ENCODE data around the gene CD79B. TPM values are rescaled to one million over a fixed set of nuclear protein-coding genes. Genes with fewer than 3 reads are reported as not detected.
"Not testable (repeated sequence)": the region's sequence is repeated elsewhere in the genome, so short reads cannot be mapped to it uniquely, and the experiment has no call there.

The CD79B gene
- total and polyA plus RNA-seq, 5 experiments from 2014 or later: 14.5 to 42.8 (median 21.9) TPM

DNA sequence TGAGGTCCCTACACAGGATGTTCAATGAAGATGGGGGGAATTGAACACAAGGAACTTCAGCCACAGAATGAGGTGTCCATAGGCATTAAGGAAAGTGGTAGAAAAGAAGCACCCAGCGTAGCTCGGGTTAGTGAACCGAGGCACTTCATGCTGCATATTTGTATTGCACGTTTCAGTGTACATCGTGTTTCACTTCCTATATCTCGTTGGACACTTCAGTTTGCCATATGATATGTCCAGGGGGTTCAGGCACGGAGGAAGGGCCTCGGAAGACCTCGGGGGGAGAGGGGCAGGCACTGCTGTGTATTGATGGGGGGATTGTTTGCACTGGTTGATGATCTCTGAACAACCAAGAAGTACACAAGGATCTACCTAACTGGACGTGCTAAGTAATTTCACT is 16.4 kb downstream of the CD79B start:
- H3K27ac Mint-ChIP-seq, POLR2A ChIA-PET, ATAC-seq, DNase-seq, H3K27me3 Mint-ChIP-seq, H3K36me3 Mint-ChIP-seq, H3K9me3 Mint-ChIP-seq: not testable (repeated sequence)
- peak overlapping the region in 1 of 10 donors; percentile 13 for H3K4me3 Mint-ChIP-seq
- peaks cover 6 to 35% (median 11%) of the 10 kb centered on the region in 4 donors for H3K4me1 Mint-ChIP-seq

DNA sequence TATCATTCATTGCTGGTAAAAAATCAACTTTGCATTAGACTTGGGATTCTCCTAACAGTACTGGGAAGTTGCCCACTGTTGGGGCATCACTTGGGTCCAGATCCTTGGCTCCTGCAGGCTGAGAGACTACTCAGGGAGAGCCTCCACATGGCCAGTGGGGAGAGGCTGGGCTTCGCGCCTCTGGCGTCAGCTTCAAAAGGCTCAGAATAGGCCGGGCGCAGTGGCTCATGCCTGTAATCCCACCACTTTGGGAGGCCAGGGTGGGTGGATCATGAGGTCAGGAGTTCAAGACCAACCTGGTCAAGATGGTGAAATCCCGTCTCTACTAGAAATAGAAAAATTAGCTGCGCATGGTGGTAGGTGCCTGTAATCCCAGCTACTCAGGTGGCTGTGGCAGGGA is 17.7 kb downstream of the CD79B start:
- no peak overlapping the region for H3K4me3 Mint-ChIP-seq

DNA sequence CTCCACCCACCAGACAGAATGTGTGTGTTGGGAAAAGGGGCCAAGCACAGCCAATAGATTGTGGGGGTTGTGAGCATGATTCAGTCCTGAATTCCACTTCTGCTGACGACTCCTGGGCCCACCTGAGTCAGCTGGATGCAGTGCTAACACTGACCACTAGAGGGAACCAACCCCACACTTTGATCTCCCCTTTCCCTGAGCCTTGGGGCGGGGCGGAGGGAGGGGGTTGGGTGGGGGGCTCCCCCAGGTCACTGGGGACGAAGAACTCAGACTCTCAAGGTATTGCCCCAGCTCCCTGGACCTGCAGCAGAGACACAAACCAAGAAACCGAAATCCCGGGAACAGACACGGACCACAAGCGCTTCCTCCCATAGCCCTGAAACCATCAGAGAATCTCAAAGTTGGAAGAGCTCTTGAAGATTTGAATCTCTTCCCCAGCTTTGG is 20.5 kb downstream of the CD79B start:
- no peak overlapping the region for H3K4me3 Mint-ChIP-seq
- peak; percentile 71 to 83 for ATAC-seq
- no peaks in the 10 kb centered on the region for H3K9me3 Mint-ChIP-seq
- H3K4me1 Mint-ChIP-seq: peaks cover 0 to 20% (median 3%) of the 10 kb centered on the region in 4 donors
- POLR2A ChIA-PET: no interaction called here
- H3K27ac Mint-ChIP-seq: no peak overlapping the region
- peaks cover 0 to 7% (median 2%) of the 10 kb centered on the region in 5 donors for H3K27me3 Mint-ChIP-seq
- no peaks in the 10 kb centered on the region for H3K36me3 Mint-ChIP-seq
- peak; percentile 42 to 80 (median 64) for DNase-seq

More for the DNA sequence above, 17.7 kb downstream of the CD79B start:
- peaks cover 0 to 7% (median 4%) of the 10 kb centered on the region in 5 donors for H3K27me3 Mint-ChIP-seq
- peaks cover 6 to 26% (median 8%) of the 10 kb centered on the region in 4 donors for H3K4me1 Mint-ChIP-seq
- no peaks in the 10 kb centered on the region for H3K9me3 Mint-ChIP-seq
- POLR2A ChIA-PET: no interaction called here
- H3K36me3 Mint-ChIP-seq: no peaks in the 10 kb centered on the region
- ATAC-seq (no peak), DNase-seq (no peak)
- no peak overlapping the region for H3K27ac Mint-ChIP-seq

DNA sequence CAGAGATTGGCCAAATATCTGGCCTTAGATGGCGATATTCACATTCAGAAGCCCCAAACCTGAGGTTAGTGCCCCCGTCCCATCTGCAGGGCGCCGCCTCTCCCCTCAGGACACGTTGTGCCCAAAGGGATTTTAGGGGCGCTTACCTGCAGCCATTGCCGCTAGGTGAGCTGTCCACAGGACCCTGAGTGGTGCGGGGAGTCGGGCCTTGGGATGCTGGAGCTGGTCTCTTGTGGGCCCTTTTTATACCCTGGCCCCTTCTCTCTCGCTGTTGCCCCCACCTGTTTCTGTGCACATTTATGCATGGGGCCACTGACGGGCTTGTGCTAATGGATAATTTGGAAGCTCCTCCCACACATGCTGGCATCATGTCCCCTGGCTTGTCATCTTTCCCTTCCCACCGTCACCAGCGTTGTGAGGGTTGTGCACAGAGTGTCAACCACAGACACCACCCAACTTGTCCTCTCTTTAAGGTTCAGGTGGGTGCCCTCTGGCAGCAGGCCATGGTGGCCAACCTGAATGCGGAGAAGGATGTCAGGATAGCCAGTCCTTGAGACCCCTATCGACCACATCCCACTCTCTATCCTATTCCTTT is 21.0 kb downstream of the CD79B start, which contains the start of gene CSHL1:
CSHL1 (minus strand) TSS at position 218 of the 595 bp plus-strand sequence; CDS start at position 156, 62 bp downstream.
- H3K27ac Mint-ChIP-seq: peak within 1 kb of the TSS in 1 of 10 donors; percentile 62
- peaks cover 0 to 18% (median 3%) of the 10 kb centered on the region in 4 donors for H3K4me1 Mint-ChIP-seq
- no peaks in the 10 kb centered on the region for H3K36me3 Mint-ChIP-seq
- H3K27me3 Mint-ChIP-seq: peaks cover 0 to 7% (median 2%) of the 10 kb centered on the region in 5 donors
- ATAC-seq: no peak
- no peak for DNase-seq
- no peaks in the 10 kb centered on the region for H3K9me3 Mint-ChIP-seq
- no peak within 1 kb of the TSS for H3K4me3 Mint-ChIP-seq
- POLR2A ChIA-PET: no interaction called here

DNA sequence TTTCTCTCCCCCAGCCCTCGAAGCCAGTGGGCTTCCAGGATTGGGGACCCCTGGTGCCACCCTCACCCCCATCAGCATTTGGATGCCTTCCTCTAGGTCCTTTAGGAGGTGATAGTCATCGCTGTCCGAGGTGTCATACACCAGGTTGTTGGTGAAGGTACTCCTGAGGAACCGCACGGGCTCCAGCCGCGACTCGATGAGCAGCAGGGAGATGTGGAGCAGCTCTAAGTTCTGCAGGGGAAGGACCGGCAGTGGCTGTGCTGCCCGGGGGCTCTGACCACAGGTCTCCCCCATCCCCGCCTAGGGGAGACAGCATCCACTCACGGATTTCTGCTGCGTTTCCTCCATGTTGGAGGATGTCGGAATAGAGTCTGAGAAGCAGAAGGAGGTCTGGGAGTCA is 22.0 kb downstream of the CD79B start:
- H3K4me1 Mint-ChIP-seq: peaks cover 0 to 10% (median 3%) of the 10 kb centered on the region in 4 donors
- no peak overlapping the region for H3K4me3 Mint-ChIP-seq
- H3K27ac Mint-ChIP-seq: no peak overlapping the region
- DNase-seq: no peak
- H3K36me3 Mint-ChIP-seq: no peaks in the 10 kb centered on the region
- ATAC-seq: no peak
- POLR2A ChIA-PET: no interaction called here
- no peaks in the 10 kb centered on the region for H3K9me3 Mint-ChIP-seq
- H3K27me3 Mint-ChIP-seq: peaks cover 0 to 7% (median 2%) of the 10 kb centered on the region in 5 donors

DNA sequence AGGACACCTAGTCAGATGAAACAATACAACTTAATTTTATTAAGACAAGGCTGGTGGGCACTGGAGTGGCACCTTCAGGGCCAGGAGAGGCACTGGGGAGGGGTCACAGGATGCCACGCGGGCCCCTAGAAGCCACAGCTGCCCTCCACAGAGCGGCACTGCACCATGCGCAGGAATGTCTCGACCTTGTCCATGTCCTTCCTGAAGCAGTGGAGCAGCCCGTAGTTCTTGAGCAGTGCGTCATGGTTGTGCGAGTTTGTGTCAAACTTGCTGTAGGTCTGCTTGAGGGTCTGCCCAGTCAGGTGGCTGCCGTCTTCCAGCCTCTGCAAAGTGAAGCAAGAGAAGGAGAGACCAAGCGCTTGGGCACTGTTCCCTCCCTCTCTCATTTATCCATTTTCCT is 22.5 kb downstream of the CD79B start:
- H3K27ac Mint-ChIP-seq, H3K36me3 Mint-ChIP-seq, H3K9me3 Mint-ChIP-seq, DNase-seq, POLR2A ChIA-PET, ATAC-seq, H3K4me3 Mint-ChIP-seq, H3K4me1 Mint-ChIP-seq, H3K27me3 Mint-ChIP-seq: not testable (repeated sequence)

DNA sequence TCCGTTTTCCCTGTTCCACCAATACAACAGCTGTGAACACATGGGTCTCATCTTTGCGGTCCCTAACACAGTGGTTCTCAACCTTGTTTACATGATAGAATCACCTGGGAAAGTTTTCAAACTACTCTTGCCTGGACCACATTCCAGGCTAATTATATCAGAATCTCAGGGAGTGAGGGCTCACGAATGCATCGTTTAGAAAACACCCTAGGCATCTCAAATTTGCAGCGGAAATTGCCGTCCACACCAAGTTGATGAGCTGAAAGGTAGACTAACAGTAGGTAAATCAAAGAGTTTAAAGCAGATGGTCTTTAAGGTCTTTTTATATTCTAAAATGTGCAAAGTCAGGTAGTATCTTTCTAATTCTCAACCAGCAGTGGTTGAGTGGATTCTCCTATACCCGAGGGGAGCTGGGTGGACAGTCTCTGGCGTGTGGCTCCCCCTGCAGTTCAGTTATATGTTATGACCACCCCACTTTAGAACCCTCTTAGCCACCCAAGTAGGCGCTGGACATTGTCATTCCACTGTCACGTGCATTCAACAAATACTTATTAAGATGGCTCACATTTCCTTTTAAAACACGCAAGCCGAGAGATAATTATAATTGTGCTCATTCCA is 24.9 kb downstream of the CD79B start:
- DNase-seq, H3K4me1 Mint-ChIP-seq, H3K27me3 Mint-ChIP-seq, POLR2A ChIA-PET, H3K27ac Mint-ChIP-seq, H3K9me3 Mint-ChIP-seq, H3K4me3 Mint-ChIP-seq, H3K36me3 Mint-ChIP-seq: not testable (repeated sequence)
- peak; percentile 49 to 64 for ATAC-seq

DNA sequence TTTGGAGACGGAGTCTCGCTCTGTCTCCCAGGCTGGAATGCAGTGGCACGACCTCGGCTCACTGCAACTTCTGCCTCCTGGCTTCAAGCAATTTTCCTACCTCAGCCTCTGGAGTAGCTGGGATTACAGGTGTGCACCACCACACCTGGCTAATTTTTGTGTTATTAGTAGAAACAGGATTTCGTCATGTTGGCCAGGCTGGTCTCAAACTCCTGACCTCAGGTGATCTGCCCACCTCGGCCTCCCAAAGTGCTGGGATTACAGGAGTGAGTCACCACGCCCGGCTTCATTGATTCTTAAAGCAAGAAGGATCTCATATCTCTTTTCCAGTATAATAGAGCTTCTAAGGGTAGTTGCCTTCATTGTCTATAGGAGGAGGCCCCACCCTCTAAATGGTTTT is 27.3 kb downstream of the CD79B start:
- not testable (repeated sequence) for H3K27ac Mint-ChIP-seq, H3K9me3 Mint-ChIP-seq
- POLR2A ChIA-PET: interaction anchor here (0.6 to 0.7 kb wide), 2 partner anchors 47 to 729 kb away, joined by 3 to 4 read pairs; no protein-coding TSS in a partner anchor

DNA sequence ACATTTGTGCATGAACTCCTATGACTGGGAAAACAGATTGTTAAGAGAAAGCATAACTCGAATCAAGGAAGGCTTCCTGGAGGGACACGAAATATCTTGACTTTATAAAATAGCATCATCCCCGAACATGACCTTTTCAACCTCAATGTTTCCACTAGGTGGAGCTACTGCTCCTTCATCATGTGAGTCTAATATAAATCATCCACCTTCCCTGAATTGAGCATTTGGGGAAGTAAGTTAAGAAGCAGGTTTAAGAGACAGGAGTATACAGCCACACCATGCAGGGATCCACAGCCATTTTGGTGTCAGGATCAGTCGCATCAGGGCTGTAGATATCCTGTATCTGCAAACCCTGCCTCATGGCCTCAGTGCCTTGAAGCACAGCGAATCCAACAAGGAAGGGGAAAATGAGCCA is 28.3 kb downstream of the CD79B start:
- H3K4me1 Mint-ChIP-seq, H3K9me3 Mint-ChIP-seq, H3K4me3 Mint-ChIP-seq, H3K27me3 Mint-ChIP-seq, POLR2A ChIA-PET, H3K36me3 Mint-ChIP-seq: not testable (repeated sequence)
- peak in 6 of 10 donors; percentile 17 to 57 (median 28) for DNase-seq
- peak overlapping the region in 1 of 10 donors; percentile 33 for H3K27ac Mint-ChIP-seq
- ATAC-seq: peak; percentile 66 to 80

More for the DNA sequence above, 27.3 kb downstream of the CD79B start:
- not testable (repeated sequence) for ATAC-seq, DNase-seq, H3K4me1 Mint-ChIP-seq, H3K27me3 Mint-ChIP-seq, H3K36me3 Mint-ChIP-seq, H3K4me3 Mint-ChIP-seq

DNA sequence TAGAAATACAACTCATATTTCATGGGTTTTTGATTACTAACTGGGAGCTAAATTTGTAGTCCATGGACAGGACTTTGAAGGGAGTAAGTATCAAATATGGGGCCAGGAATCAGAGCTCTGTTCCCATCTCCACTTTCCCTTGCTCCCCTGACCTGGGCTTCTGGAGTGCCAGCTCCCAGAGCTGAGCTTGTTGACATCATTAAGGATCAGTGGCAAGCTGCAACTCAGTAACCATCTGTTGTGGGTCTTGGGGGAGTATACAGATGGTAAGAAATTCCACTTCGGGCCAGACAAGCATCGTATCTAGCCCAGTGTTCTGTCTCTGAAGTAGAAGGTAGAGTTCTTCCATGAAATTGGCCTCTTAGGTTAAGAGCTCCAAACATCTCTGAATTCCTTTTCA is 30.2 kb downstream of the CD79B start:
- not testable (repeated sequence) for H3K9me3 Mint-ChIP-seq, H3K36me3 Mint-ChIP-seq, H3K27me3 Mint-ChIP-seq, ATAC-seq, DNase-seq, H3K4me3 Mint-ChIP-seq, H3K4me1 Mint-ChIP-seq, H3K27ac Mint-ChIP-seq
- POLR2A ChIA-PET: interaction anchor here (0.8 kb wide), 1 partner anchor 243 kb away, joined by 3 read pairs; no protein-coding TSS in a partner anchor

DNA sequence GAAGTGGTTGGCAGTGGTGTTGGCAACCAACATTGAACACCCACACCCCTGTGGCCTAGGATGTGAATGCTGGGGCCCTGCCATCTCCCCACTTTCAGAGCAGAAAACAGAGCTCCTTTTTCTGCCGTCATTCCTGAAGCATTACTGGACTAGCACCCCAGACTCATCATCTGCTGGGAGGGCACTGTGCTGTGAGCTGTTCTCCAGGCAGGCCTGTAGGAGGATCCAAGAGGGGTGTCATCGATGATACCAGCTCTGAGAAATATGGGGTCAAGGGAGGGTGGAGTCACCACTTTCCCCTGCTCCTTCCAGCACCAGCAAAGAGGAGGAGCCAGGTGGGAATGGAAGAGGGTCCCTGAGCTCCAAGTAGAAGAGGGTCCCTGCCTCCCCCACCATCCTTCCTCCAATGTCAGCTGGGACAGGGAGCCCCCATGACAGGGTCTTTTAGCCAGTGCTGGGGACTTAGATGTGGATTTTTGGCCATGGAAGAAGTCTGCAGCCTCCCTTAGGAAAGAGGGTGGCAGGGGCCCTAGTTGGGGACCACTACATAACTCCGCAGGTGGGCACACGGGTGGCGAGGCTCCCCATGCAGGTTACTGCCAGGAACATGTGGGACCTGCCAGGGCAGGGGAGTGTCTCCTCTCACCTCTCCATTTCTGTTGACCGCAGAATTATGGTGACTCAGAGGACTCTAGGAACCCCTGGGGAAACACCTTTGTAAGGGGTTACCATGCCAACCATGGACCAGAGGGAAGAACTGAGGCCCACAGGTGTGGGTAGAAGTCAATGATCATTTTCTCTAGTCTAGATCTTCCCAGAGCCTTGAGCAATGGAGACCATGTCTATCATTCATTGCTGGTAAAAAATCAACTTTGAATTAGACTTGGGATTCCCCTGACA is 33.0 kb downstream of the CD79B start:
- POLR2A ChIA-PET, H3K27ac Mint-ChIP-seq: not testable (repeated sequence)

DNA sequence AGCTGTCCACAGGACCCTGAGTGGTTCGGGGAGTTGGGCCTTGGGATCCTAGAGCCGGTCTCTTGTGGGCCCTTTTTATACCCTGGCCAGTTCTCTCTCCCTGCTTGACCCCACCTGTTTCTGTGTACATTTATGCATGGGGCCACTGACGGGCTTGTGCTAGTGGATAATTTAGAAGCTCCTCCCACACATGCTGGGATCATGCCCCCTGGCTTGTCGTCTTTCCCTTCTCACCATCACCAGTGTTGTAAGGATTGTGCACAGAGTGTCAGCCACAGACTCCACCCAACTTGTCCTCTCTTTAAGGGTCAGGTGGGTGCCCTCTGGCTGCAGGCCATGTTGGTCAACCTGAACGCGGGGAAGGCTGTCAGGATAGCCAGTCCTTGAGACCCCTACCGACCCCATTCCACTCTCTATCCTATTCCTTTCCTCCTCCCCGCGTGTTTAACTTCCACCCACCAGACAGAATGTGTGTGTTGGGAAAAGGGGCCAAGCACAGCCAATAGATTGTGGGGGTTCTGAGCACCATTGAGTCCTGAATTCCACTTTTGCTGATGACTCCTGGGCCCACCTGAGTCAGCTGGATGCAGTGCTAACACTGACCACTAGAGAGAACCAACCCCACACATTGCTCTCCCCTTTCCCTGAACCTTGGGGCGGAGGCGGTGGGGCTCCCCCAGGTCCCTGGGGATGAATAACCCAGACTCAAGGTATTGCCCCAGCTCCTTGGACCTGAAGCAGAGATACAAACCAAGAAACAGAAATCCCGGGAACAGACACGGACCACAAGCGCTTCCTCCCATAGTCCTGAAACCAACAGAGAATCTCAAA is 35.4 kb downstream of the CD79B start, which contains the start of gene CSH1:
CSH1 (minus strand) TSS at position 51 of the 831 bp plus-strand sequence. CDS start 63 bp downstream, outside the sequence.
- H3K36me3 Mint-ChIP-seq, H3K27me3 Mint-ChIP-seq, ATAC-seq, H3K9me3 Mint-ChIP-seq, DNase-seq, H3K4me3 Mint-ChIP-seq, H3K4me1 Mint-ChIP-seq, POLR2A ChIA-PET: not testable (repeated sequence)
- H3K27ac Mint-ChIP-seq: peak within 1 kb of the TSS in 1 of 10 donors; percentile 27

More for the DNA sequence above, 33.0 kb downstream of the CD79B start:
- H3K4me1 Mint-ChIP-seq, H3K4me3 Mint-ChIP-seq, ATAC-seq, H3K27me3 Mint-ChIP-seq, H3K36me3 Mint-ChIP-seq, H3K9me3 Mint-ChIP-seq, DNase-seq: not testable (repeated sequence)
